GM19035 (cell line): ENCODE data around the gene MEGF11.

Experiments used
- ATAC-seq: cut with Tn5 transposase; IDR thresholded peaks from one replicate; pipeline ENCODE4 v1.9.1; 2021; ENCODE audit not compliant: unreplicated experiment

Gene MEGF11

GRCh38 chr15:65954289-65954741 lies 299.2 kb downstream of the MEGF11 start:
- ATAC-seq: no peak

DNA sequence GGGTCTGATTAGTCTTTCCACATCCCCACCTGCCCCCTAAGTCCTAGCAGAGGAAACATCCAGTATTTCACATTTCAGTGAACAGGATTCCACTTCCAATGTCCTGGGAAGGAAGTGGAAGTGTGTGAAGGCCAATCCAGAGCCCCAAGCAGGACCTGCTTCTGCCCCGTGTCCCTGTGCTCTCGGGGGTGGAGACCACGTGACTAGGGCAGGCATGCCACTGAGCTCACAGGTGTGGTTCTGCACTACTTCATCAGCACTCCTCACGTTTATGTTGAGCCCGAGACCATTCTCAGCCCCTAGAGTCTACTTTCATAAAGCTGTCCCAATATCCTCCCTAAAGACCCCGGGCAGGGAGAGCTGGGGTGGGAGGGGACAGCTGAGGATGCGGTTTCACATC lies 299.9 kb downstream of the MEGF11 start:
- no peak for ATAC-seq

GRCh38 chr15:65952391-65953053 lies 301.0 kb downstream of the MEGF11 start:
- no peak for ATAC-seq

- ATAC-seq: no peak
These were observed 302.5 kb downstream of the MEGF11 start for GRCh38 chr15:65951007-65951406.

GRCh38 chr15:65949491-65949890 lies 304.1 kb downstream of the MEGF11 start:
- ATAC-seq: no peak

DNA sequence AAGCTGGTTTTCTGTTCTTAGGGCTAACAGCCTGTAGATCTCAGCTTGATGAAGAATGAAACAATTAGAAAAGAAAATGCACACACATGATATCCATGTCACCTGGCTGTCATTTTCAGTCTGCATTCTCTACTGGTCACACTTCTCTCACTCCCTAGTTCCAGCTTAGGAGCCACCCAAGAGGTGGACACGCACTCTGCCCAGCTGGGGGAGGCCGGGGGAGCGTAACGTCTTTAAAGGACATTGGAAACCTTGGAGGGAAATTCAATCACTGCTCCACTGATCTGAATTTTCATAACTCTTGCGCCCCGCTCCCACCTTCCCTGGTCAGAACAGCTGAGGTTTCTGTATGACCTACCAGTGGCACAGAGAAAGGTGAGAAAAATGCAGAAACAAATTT lies 304.5 kb downstream of the MEGF11 start:
- no peak for ATAC-seq

- no peak for ATAC-seq
These were observed 305.2 kb downstream of the MEGF11 start for GRCh38 chr15:65948383-65948782.

GRCh38 chr15:65947041-65947440 lies 306.5 kb downstream of the MEGF11 start:
- no peak for ATAC-seq

DNA sequence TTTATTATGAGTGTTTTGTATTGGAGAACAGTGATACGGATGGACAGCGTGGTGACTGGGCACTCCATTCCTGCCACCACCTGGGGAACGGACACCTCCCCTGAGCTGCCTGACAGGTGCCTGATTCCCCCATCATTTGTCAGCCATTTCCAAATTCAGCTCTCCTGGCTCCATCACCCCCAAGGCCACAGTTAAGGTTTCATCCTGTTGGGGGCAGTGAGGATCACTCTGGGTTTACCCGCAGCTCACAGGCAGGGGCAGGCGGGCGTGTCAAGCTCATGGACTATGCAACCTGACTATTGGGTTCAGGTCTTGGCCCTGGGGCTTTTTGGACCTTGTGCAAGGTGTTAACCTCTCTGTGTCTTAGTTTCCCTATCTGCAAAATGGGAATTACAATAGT lies 307.9 kb downstream of the MEGF11 start:
- ATAC-seq: no peak

- no peak for ATAC-seq
These were observed 309.1 kb downstream of the MEGF11 start for GRCh38 chr15:65944404-65944803.

DNA sequence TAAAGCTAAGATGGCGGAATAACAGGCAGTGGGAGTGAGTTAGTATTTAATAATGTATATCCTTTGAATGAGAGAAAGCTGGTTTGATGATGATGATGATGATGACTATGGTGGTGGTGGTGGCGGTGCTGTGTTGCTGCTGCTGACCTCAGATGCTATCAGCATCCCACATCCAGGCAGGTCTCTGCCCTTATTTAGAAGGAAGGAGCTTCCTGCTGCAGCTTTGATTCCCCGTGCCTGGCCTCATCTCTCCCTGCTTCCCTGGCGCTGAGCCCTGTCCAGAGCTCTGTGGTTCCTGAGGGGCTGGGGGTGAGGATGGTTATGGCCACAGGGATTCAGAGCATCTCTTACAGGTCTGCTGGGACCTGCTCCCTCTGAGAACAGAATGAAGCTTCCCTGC lies 311.1 kb downstream of the MEGF11 start:
- ATAC-seq: no peak

GRCh38 chr15:65940618-65940909 lies 313.0 kb downstream of the MEGF11 start:
- ATAC-seq: no peak

DNA sequence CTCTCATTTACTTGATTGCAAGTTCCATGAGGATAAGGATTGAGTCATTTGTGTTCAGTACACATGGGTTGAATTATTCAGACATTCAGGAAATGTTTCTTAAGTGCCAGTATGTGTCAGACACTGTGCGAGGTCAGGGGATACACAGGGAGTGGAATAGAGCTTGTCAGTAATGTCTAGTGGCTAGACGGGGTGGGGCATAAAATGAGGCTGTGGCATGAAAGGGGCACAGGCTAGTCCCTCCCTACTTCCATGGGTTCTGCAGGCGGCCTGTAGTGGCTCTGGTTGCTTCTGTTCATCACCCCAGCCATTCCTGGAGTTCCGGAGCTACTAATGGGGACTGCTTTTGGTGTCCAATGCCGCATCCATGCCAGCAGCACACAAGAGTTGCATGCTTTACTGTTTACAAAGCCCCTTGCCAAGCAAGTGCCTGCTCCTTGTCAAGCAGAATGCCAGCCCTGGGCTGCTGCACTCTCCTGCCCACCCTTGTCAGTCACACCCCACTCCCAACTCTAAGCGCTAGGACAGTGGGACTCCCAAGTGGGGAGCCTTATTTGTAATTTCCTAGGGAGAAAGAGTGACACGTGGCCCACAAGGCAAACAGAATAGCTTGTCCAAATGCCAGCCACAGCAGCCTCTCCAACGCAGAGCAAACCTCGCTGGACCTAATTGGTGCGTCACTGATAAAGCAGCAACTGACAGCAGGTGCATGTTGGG lies 313.5 kb downstream of the MEGF11 start:
- ATAC-seq: no peak

- ATAC-seq: no peak
These were observed 314.9 kb downstream of the MEGF11 start for GRCh38 chr15:65938604-65939003.

- no peak for ATAC-seq
These were observed 316.1 kb downstream of the MEGF11 start for GRCh38 chr15:65937476-65937875.

DNA sequence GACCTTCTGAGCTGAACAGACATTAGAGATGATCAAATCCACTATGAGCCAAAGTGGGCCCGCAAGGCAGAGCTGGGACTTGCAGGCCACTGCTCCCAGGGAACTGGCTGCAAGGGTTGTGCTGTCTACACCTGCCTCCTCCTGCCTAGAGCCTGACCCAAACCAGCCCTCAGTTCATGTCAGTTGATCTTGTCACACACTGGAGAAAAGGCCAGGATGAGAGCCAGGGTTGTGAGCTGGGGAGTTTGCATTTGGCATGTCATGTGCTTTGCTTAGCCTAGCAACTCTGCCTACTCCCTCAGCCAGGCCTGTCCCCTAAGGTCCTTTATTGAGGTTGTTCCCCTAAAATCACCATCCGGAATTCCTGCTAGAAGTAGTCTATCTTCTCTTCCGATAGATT lies 316.5 kb downstream of the MEGF11 start:
- no peak for ATAC-seq

DNA sequence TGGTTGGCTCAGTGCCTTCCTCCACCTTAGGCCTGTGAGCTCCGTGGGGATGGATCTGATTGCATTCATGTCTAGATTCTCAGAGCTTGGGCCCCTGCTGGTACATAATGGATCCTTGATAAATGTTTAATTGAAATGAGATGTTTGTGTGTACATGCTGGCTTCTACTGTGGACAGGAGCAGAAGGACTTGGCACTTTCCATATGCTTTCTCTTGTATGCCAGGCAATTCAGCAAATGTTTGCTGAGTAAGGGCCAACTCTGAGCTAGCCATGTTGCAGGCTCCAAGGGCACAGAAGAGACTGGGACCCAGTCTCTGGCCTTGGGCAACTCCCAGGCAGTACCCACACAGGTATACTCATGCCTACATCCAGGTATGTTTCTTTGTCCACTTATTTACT lies 317.3 kb downstream of the MEGF11 start:
- no peak for ATAC-seq

DNA sequence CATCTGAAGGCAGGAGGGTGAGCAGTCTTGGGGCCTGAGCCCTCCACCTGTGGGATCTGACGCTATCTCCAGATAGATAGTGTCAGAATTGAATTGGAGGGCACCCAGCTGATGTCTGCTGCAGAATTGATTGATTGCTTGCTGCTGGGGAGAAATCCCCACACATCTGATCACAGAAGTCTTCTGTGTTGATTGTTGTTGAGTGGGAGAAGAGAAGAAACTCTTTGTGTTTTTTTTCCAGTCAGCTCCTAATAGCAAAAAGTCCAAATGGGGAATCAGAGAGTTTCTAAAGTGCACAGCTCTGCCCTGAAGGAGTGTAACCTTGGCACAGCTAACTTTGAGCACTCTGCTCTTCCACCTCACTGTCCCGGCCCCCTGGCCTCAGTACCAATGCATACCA lies 318.2 kb downstream of the MEGF11 start:
- ATAC-seq: no peak

GRCh38 chr15:65931221-65931620 lies 322.3 kb downstream of the MEGF11 start:
- ATAC-seq: no peak

DNA sequence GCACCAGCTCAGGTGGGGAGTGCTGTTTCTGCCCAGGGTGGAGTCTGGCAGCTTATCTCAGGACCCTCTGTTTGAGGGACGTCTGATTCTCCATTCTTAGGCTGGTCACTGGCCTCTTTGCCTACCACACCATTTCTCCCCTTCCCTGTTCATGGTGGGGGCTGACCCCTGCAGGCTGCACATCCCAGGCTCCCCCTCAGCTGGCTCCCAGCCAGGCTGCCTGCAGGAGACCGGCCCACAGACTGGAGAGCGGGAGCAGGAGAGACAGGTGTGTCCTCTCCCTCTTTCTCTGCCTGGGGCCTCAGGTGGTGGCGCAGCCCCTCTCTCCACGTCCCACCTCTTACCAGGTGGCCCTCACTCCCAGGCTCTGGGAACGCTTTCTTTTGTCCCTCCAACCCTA lies 323.4 kb downstream of the MEGF11 start:
- no peak for ATAC-seq

DNA sequence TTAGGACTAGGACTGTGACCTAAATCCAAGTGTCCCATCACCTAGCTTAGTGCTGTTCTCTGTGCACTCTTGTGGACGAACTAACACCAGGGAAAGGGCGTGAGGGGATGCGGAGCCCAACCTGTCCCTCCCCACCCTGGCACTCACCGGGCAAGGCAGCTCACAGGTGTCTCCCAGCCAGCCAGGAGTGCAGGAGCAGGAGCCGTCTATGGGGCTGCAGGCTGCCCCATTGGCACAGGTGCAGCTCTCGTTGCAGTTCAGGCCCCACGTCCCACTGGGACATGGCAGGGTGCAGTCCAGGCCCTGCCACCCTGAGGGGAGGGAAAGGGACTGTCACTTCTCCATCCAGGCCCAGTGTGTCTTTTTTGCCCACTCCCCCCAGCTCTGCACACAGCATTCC lies 324.0 kb downstream of the MEGF11 start:
- ATAC-seq: no peak

DNA sequence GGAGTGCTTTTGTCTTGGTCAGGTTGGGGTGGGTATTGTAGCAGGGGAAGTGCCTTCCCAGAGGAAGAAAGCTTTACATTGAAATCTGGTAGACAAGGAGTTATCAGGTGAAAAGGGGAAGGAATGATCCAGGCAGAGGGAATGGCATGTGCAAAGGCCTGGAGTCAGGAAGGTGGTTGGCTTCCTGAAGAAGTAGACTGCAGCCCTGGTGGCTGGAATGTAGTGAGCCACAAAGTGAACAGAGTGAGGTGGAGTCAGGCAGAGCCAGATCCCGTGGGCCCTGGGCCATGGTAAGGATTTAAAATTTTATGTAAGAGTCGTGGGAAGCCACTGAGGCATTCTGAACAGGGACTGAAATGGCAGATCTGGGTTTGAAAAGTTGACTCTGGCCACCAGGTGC lies 326.0 kb downstream of the MEGF11 start:
- no peak for ATAC-seq

- ATAC-seq: no peak
These were observed 326.7 kb downstream of the MEGF11 start for GRCh38 chr15:65926899-65927298.
